Mesenchymal stem cell (in vitro differentiated cells and primary cell): Measurements from ENCODE around the gene SGCA.
A peak's percentile ranks its signal among the peaks of the same experiment; 100 is the strongest.

Experiments used
- DNase-seq: peaks from one replicate; pipeline ENCODE4 v3.0.0-alpha.2; 2013
- H2AFZ ChIP-seq: one replicate; pipeline ENCODE4 v1.6.1; 2013; ENCODE audit warnings: low read depth, mild to moderate bottlenecking, control low read depth, inconsistent platforms, low read length, moderate library complexity
- H2AK5ac ChIP-seq: 2 replicates; pipeline ENCODE4 v1.6.1; 2013; ENCODE audit warnings: low read length, moderate library complexity, mild to moderate bottlenecking, inconsistent platforms; ENCODE audit not compliant: severe bottlenecking
- H2BK120ac ChIP-seq: one replicate; pipeline ENCODE4 v1.6.1; 2013; ENCODE audit warnings: low read depth, mild to moderate bottlenecking, inconsistent platforms, low read length, moderate library complexity
- H2BK12ac ChIP-seq, 2 experiments: one replicate each; pipeline ENCODE4 v1.6.1; 2013; ENCODE audit warnings: inconsistent platforms in 2 of 2, low read length in 2 of 2, mild to moderate bottlenecking in 2 of 2, moderate library complexity in 2 of 2, control low read depth in 1 of 2
- H2BK15ac ChIP-seq: one replicate; pipeline ENCODE4 v1.6.1; 2013; ENCODE audit warnings: mild to moderate bottlenecking, low read depth, inconsistent platforms; ENCODE audit not compliant: poor library complexity, severe bottlenecking
- H2BK5ac ChIP-seq: 2 replicates; pipeline ENCODE4 v1.6.1; 2013; ENCODE audit warnings: low read depth, mild to moderate bottlenecking, low read length, control low read depth, inconsistent platforms; ENCODE audit not compliant: poor library complexity, severe bottlenecking
- H3K14ac ChIP-seq, 2 experiments: one replicate each; pipeline ENCODE4 v1.6.1; 2013; ENCODE audit warnings: inconsistent platforms in 2 of 2, low read length in 2 of 2, control low read depth in 1 of 2, mild to moderate bottlenecking in 1 of 2, moderate library complexity in 1 of 2
- H3K18ac ChIP-seq, 2 experiments: one replicate each; pipeline ENCODE4 v1.6.1; 2013; ENCODE audit warnings: inconsistent platforms in 2 of 2, low read length in 2 of 2, control low read depth in 1 of 2, low read depth in 1 of 2, mild to moderate bottlenecking in 1 of 2
- H3K23ac ChIP-seq, 2 experiments: one replicate each; pipeline ENCODE4 v1.6.1; 2013; ENCODE audit warnings: inconsistent platforms in 2 of 2, low read length in 2 of 2, mild to moderate bottlenecking in 2 of 2, moderate library complexity in 2 of 2, control low read depth in 1 of 2
- H3K27ac ChIP-seq: 2 replicates; pipeline ENCODE4 v1.5.1; 2013; ENCODE audit warnings: mild to moderate bottlenecking, moderate library complexity, low read length, control low read depth, inconsistent platforms; ENCODE audit not compliant: poor library complexity, severe bottlenecking
- H3K27me3 ChIP-seq, 2 experiments: 2 replicates each; pipeline versions ENCODE4 v1.6.1 to v1.7.0; 2013; ENCODE audit warnings: low read length in 2 of 2, mild to moderate bottlenecking in 2 of 2, moderate library complexity in 2 of 2, control low read depth in 1 of 2, inconsistent platforms in 1 of 2; ENCODE audit not compliant: control insufficient read depth in 1 of 2, insufficient read depth in 1 of 2
- H3K36me3 ChIP-seq, 2 experiments: 2 replicates each; pipeline versions ENCODE4 v1.6.1 to v1.7.0; 2013; ENCODE audit warnings: low read length in 2 of 2, control low read depth in 1 of 2, inconsistent platforms in 1 of 2, low read depth in 1 of 2, mild to moderate bottlenecking in 1 of 2; ENCODE audit not compliant: insufficient read depth in 2 of 2, control insufficient read depth in 1 of 2
- H3K4ac ChIP-seq, 2 experiments: one replicate each; pipeline ENCODE4 v1.6.1; 2013; ENCODE audit warnings: inconsistent platforms in 2 of 2, low read length in 2 of 2, mild to moderate bottlenecking in 2 of 2, moderate library complexity in 2 of 2, control low read depth in 1 of 2, low read depth in 1 of 2
- H3K4me1 ChIP-seq: 2 replicates; pipeline ENCODE4 v1.6.1; 2013; ENCODE audit warnings: low read depth, low read length, control low read depth; ENCODE audit not compliant: control insufficient read depth, insufficient read depth
- H3K4me2 ChIP-seq: 2 replicates; pipeline ENCODE4 v1.6.1; 2013; ENCODE audit warnings: low read length, mild to moderate bottlenecking, inconsistent platforms; ENCODE audit not compliant: poor library complexity, severe bottlenecking
- H3K4me3 ChIP-seq, 2 experiments: 2 replicates each; pipeline versions ENCODE4 v1.5.1 to v1.7.0; 2013; ENCODE audit warnings: low read length in 2 of 2, mild to moderate bottlenecking in 2 of 2, control low read depth in 1 of 2, low read depth in 1 of 2; ENCODE audit not compliant: insufficient read depth in 1 of 2
- H3K79me1 ChIP-seq: replicated peaks from 2 replicates; pipeline ENCODE4 v1.6.1; 2013; ENCODE audit warnings: mild to moderate bottlenecking, control low read depth, low read length, inconsistent platforms; ENCODE audit not compliant: poor library complexity, severe bottlenecking
- H3K9ac ChIP-seq: 2 replicates; pipeline ENCODE4 v1.7.0; 2013; ENCODE audit warnings: mild to moderate bottlenecking, low read length, moderate library complexity
- H3K9me3 ChIP-seq: 2 replicates; pipeline ENCODE4 v1.7.0; 2013; ENCODE audit warnings: mild to moderate bottlenecking, low read length; ENCODE audit not compliant: control insufficient read depth
- H4K8ac ChIP-seq: one replicate; pipeline ENCODE4 v1.6.1; 2013; ENCODE audit warnings: inconsistent platforms, mild to moderate bottlenecking, low read length, moderate library complexity
- H4K91ac ChIP-seq: one replicate; pipeline ENCODE4 v1.6.1; 2013; ENCODE audit warnings: mild to moderate bottlenecking, low read length, inconsistent platforms
- WGBS: methylation state at CpG from one replicate; pipeline ENCODE4 v1.1.7; 2013; ENCODE audit warnings: mixed read lengths; 5-methylcytosine and 5-hydroxymethylcytosine counted together

SGCA gene

GRCh38 chr17:50189550-50190292, 23.9 kb downstream of the SGCA start:
- H2BK5ac ChIP-seq, result peak overlapping the region; percentile 33
- peak overlapping the region; percentile 45 for H4K8ac ChIP-seq
- peak overlapping the region in 1 of 2 experiments; percentile 82 for H3K14ac ChIP-seq
- H3K9ac ChIP-seq, result peak overlapping the region; percentile 100
- H3K4me1 ChIP-seq, result peaks cover 70% of the 10 kb centered on the region
- H3K27ac ChIP-seq, result peak overlapping the region; percentile 80
- DNase-seq, result peak; percentile 26
- peaks cover 98 to 99% of the 10 kb centered on the region in 2 experiments for H3K36me3 ChIP-seq
- H3K18ac ChIP-seq, result peak overlapping the region; percentile 74 to 93
- no peak overlapping the region for H2AFZ ChIP-seq
- H3K4ac ChIP-seq, result peak overlapping the region; percentile 57 to 73
- no peaks in the 10 kb centered on the region for H3K79me1 ChIP-seq
- no peaks in the 10 kb centered on the region for H3K9me3 ChIP-seq
- H2BK15ac ChIP-seq, result no peak overlapping the region
- no peak overlapping the region for H2BK120ac ChIP-seq
- H3K27me3 ChIP-seq, result no peaks in the 10 kb centered on the region
- no peak overlapping the region for H3K4me2 ChIP-seq
- no peak overlapping the region for H2AK5ac ChIP-seq
- no peak overlapping the region for H3K4me3 ChIP-seq
- H2BK12ac ChIP-seq, result peak overlapping the region in 1 of 2 experiments; percentile 51
- 95% methylated on average over 20 of the region's 20 CpGs for WGBS
- no peak overlapping the region for H3K23ac ChIP-seq
- peak overlapping the region; percentile 46 for H4K91ac ChIP-seq

DNA sequence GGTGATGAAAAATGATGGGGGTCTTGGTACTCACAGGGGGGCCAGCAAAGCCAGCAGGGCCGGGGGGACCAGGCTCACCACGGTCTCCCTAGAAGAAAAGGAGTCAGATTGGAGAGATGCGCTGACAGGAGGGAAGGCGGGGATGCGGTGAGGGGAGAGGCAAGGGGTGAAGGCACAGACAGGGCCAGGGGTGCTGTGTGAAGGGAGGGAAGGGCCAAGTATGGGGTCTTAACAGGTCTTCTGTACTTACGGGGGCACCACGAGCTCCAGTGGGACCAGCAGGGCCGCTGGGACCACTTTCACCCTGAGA, 24.4 kb downstream of the SGCA start:
- Histone ChIP-seq H2AK5ac (no peak overlapping the region), H3K9ac (peak overlapping the region; percentile 100), H2AFZ (no peak overlapping the region), H3K4ac (no peak overlapping the region), H3K4me2 (no peak overlapping the region), H3K4me3 (no peak overlapping the region), H4K91ac (peak overlapping the region; percentile 64), H3K23ac (no peak overlapping the region), H3K79me1 (no peaks in the 10 kb centered on the region), H3K36me3 (peaks cover 99 to 100% of the 10 kb centered on the region in 2 experiments), H4K8ac (no peak overlapping the region), H3K9me3 (no peaks in the 10 kb centered on the region), H3K18ac (peak overlapping the region in 1 of 2 experiments; percentile 93), H2BK12ac (no peak overlapping the region), H3K27ac (peak overlapping the region; percentile 80), H2BK5ac (no peak overlapping the region), H3K4me1 (peaks cover 74% of the 10 kb centered on the region), H2BK15ac (no peak overlapping the region), H3K27me3 (no peaks in the 10 kb centered on the region), H3K14ac (no peak overlapping the region), H2BK120ac (no peak overlapping the region)
- no peak for DNase-seq
- 97% methylated on average over 7 of the region's 8 CpGs for WGBS

- peak; percentile 52 for DNase-seq
- H3K9ac ChIP-seq, result peak overlapping the region; percentile 100
- no peak overlapping the region for H3K4ac ChIP-seq
- no peak overlapping the region for H2BK120ac ChIP-seq
- 98% methylated on average over 8 of the region's 8 CpGs for WGBS
- H3K4me2 ChIP-seq, result no peak overlapping the region
- H4K8ac ChIP-seq, result peak overlapping the region; percentile 38
- no peaks in the 10 kb centered on the region for H3K27me3 ChIP-seq
- H2BK5ac ChIP-seq, result no peak overlapping the region
- H3K4me1 ChIP-seq, result peaks cover 74% of the 10 kb centered on the region
- H2BK15ac ChIP-seq, result no peak overlapping the region
- H2AFZ ChIP-seq, result no peak overlapping the region
- no peak overlapping the region for H4K91ac ChIP-seq
- H2BK12ac ChIP-seq, result peak overlapping the region in 1 of 2 experiments; percentile 19
- H3K23ac ChIP-seq, result peak overlapping the region in 1 of 2 experiments; percentile 11
- peak overlapping the region; percentile 80 for H3K27ac ChIP-seq
- no peak overlapping the region for H3K4me3 ChIP-seq
- peak overlapping the region; percentile 37 to 79 for H3K18ac ChIP-seq
- H3K14ac ChIP-seq, result no peak overlapping the region
- peaks cover 99 to 100% of the 10 kb centered on the region in 2 experiments for H3K36me3 ChIP-seq
- H2AK5ac ChIP-seq, result no peak overlapping the region
- H3K9me3 ChIP-seq, result no peaks in the 10 kb centered on the region
- no peaks in the 10 kb centered on the region for H3K79me1 ChIP-seq
Measured at GRCh38 chr17:50190603-50191358, 25.0 kb downstream of the SGCA start.
